ENCODE results near the gene ZNF275.

DNA sequence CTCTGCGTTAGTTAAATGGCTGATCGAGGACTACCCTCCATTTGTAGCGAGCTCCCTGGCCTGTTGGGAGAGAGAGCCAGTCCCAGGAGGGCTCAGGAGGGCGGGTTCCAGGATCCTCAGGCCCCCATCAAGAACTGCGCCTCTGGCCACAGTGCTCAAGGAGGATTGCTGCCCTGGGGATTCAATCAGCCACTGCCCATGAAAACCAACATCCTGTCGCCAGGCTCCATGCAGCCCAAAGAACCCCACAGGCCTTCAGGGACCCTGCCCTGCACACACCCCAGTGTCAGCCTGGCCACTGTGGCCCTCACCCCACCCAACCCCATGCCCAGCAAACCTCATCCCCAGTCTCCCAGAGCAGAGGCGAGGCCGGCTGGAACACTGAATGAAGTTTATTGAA, 16.6 kb upstream of the ZNF275 start:
- TF ChIP-seq POLR2A (IDR thresholded peaks at IDR 0.05) (no peak), CTCF (IDR thresholded peaks at IDR 0.05) (no peak), POLR2AphosphoS5 (IDR thresholded peaks at IDR 0.05) (no peak)

Measured in breast epithelium (tissue), 3 donors.